K562 (cell line): ENCODE data around the gene CCDC85A.

Experiments used
- ATF1 ChIP-seq, 2 experiments: fragments of 450-650 bp in 1 of 2; IDR thresholded peaks; 2 replicates each; pipeline ENCODE4 v1.6.1; 2016; ENCODE audit warnings: missing compliant biosample characterization in 1 of 2, missing genetic modification characterization in 1 of 2
- CEBPB ChIP-seq: fragments of 450-650 bp; IDR thresholded peaks from 2 replicates; pipeline ENCODE4 v1.6.1; 2016; ENCODE audit warnings: missing genetic modification characterization, missing compliant biosample characterization
- CHD2 ChIP-seq: IDR thresholded peaks from 2 replicates; pipeline ENCODE4 v1.6.1; 2011; ENCODE audit warnings: low read depth, low read length
- ERF ChIP-seq: fragments of 450-650 bp; formaldehyde crosslinking; IDR thresholded peaks from 2 replicates; pipeline ENCODE4 v1.4.0; 2020; ENCODE audit warnings: mild to moderate bottlenecking, mixed read lengths
- HMG20A ChIP-seq: fragments of 450-650 bp; formaldehyde crosslinking; conservative IDR thresholded peaks from 2 replicates; pipeline ENCODE4 v1.4.0; 2020; ENCODE audit warnings: mild to moderate bottlenecking, mixed read lengths
- IRF2 ChIP-seq: sonication (generic); formaldehyde crosslinking; IDR thresholded peaks from 2 replicates; pipeline ENCODE4 v1.8.1; 2022; ENCODE audit warnings: mild to moderate bottlenecking, missing genetic modification reagents
- RAD21 ChIP-seq, 2 experiments: fragments of 250-450 bp in 1 of 2; fragments of 450-650 bp in 1 of 2; sonication (Bioruptor Pico) in 1 of 2; formaldehyde crosslinking in 1 of 2; IDR thresholded peaks in 1 of 2; conservative IDR thresholded peaks in 1 of 2; 2 replicates each; pipeline versions ENCODE4 v1.4.0 to v1.8.0; 2020 to 2022; ENCODE audit warnings: mild to moderate bottlenecking in 2 of 2, moderate library complexity in 1 of 2
- SREBF2 ChIP-seq: sonication (generic); formaldehyde crosslinking; IDR thresholded peaks from 2 replicates; pipeline ENCODE4 v1.4.0; 2020; ENCODE audit warnings: mild to moderate bottlenecking, missing genetic modification reagents
- ZNF507 ChIP-seq: conservative IDR thresholded peaks from 2 replicates; pipeline ENCODE4 v1.6.1; 2017; ENCODE audit warnings: missing genetic modification characterization, missing compliant biosample characterization
- ZNF830 ChIP-seq: fragments of 250-450 bp; sonication (Bioruptor Pico); IDR thresholded peaks from 2 replicates; pipeline ENCODE4 v1.5.0; 2021; ENCODE audit warnings: mild to moderate bottlenecking
- TF ChIP-seq, protein P1 (sequence below), 2 experiments: fragments of 450-650 bp; formaldehyde crosslinking in 1 of 2; IDR thresholded peaks; 2 replicates each; pipeline versions ENCODE4 v1.4.0 to v1.6.1; 2014 to 2020; ENCODE audit warnings: mild to moderate bottlenecking in 2 of 2, borderline replicate concordance in 1 of 2, low read depth in 1 of 2

DNA sequence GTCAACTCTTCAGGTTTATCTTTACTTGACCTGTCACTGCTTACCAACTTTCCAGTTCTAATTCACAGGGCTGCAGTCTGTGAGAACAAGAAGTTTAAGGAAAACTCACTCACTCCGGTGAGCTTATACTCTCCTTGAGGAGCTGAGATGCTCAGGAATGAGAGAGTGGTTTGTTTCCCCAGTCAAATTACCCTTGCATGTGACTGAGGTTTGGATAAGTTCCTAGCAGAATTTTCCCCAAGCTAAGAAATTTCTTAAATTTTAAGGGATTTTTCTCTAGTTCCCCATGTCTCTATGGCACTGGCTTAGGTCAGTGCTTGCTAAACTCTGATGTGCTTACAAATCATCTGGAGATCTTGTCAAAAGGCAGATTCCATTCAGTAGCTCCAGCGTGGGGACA, 12.8 kb upstream of the CCDC85A start:
- TF ChIP-seq ATF1 (CRISPR knock-in tag; IDR thresholded peaks at IDR 0.05) (no peak), ATF1 (tag; IDR thresholded peaks at IDR 0.05) (no peak), HMG20A (CRISPR knock-in tag) (no peak), CHD2 (no peak), IRF2 (CRISPR knock-in tag) (no peak), ZNF507 (no peak), CEBPB (no peak), SREBF2 (CRISPR knock-in tag) (no peak), RAD21 (CRISPR knock-in tag; conservative IDR thresholded peaks at IDR 0.05 in 1 of 2, IDR thresholded peaks at IDR 0.05 in 1 of 2) (no peak), ZNF830 (CRISPR knock-in tag) (no peak), ERF (CRISPR knock-in tag) (no peak)
- TF ChIP-seq, protein P1, sequence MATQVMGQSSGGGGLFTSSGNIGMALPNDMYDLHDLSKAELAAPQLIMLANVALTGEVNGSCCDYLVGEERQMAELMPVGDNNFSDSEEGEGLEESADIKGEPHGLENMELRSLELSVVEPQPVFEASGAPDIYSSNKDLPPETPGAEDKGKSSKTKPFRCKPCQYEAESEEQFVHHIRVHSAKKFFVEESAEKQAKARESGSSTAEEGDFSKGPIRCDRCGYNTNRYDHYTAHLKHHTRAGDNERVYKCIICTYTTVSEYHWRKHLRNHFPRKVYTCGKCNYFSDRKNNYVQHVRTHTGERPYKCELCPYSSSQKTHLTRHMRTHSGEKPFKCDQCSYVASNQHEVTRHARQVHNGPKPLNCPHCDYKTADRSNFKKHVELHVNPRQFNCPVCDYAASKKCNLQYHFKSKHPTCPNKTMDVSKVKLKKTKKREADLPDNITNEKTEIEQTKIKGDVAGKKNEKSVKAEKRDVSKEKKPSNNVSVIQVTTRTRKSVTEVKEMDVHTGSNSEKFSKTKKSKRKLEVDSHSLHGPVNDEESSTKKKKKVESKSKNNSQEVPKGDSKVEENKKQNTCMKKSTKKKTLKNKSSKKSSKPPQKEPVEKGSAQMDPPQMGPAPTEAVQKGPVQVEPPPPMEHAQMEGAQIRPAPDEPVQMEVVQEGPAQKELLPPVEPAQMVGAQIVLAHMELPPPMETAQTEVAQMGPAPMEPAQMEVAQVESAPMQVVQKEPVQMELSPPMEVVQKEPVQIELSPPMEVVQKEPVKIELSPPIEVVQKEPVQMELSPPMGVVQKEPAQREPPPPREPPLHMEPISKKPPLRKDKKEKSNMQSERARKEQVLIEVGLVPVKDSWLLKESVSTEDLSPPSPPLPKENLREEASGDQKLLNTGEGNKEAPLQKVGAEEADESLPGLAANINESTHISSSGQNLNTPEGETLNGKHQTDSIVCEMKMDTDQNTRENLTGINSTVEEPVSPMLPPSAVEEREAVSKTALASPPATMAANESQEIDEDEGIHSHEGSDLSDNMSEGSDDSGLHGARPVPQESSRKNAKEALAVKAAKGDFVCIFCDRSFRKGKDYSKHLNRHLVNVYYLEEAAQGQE (IDR thresholded peaks at IDR 0.05; ENCODE audit: borderline replicate concordance) = no peak
- TF ChIP-seq, protein P1 (CRISPR knock-in tag; IDR thresholded peaks at IDR 0.05; ENCODE audit: low read depth) = no peak
